ENCODE results near the gene TMPRSS5.

- TF ChIP-seq CTCF (IDR thresholded peaks at IDR 0.05) (no peak), POLR2A (IDR thresholded peaks at IDR 0.05) (no peak), POLR2AphosphoS5 (IDR thresholded peaks at IDR 0.05) (no peak)
Measured at GRCh38 chr11:113647108-113647507, 59.0 kb downstream of the TMPRSS5 start.

Measured in suprapubic skin (tissue), 4 donors.